Measurements from ENCODE around the gene ECSCR. TPM values are rescaled to one million over a fixed set of nuclear protein-coding genes. Genes with fewer than 3 reads are reported as not detected.

Gene ECSCR
- 217 and 377 TPM in 2 replicates for total RNA-seq

GRCh38 chr5:139462586-139463276 lies at the start of gene ECSCR:
Gene ECSCR (minus strand): TSS chr5:139462743. CDS start chr5:139462670, 73 bp downstream.

GRCh38 chr5:139482050-139482889 lies 19.7 kb upstream of the ECSCR start, which contains the start of gene STING1:
Gene STING1 (minus strand): TSS chr5:139482758. CDS start chr5:139481704, 1,054 bp downstream.

GRCh38 chr5:139470821-139471300 lies 8.3 kb upstream of the ECSCR start, which contains the start of gene SMIM33:
Gene SMIM33 (plus strand): TSS chr5:139471004. CDS start chr5:139471122, 118 bp downstream.

GRCh38 chr5:139439013-139439903 lies 23.3 kb downstream of the ECSCR start, which contains the start of gene DNAJC18:
Gene DNAJC18 (minus strand): TSS chr5:139439525. CDS start chr5:139439445, 80 bp downstream.

GRCh38 chr5:139403787-139404483 lies 58.6 kb downstream of the ECSCR start, which contains the start of gene SPATA24:
Gene SPATA24 (minus strand): TSS chr5:139404089. CDS start chr5:139404060, 29 bp downstream.

Other genes starting within 250 kb of the ECSCR start
- gene MATR3, start 169.0 kb downstream of the ECSCR start, total RNA-seq, result 227 and 246 TPM in 2 replicates
- 67.0 and 70.0 TPM in 2 replicates for gene PAIP2, start 120.9 kb downstream of the ECSCR start, total RNA-seq
- gene SLC23A1, start 79.4 kb downstream of the ECSCR start, total RNA-seq, result not detected in 2 replicates
- gene MZB1, start 72.8 kb downstream of the ECSCR start, total RNA-seq, result 0.09 and 0.19 TPM in 2 replicates
- gene PROB1, start 67.6 kb downstream of the ECSCR start, total RNA-seq, result 0.72 and 1.2 TPM in 2 replicates
- 9.5 and 9.9 TPM in 2 replicates for gene SPATA24, start 58.7 kb downstream of the ECSCR start, total RNA-seq
- gene DNAJC18, start 23.2 kb downstream of the ECSCR start, total RNA-seq, result 5.3 and 9.4 TPM in 2 replicates
- gene SMIM33, start 8.3 kb upstream of the ECSCR start, total RNA-seq, result not detected in 2 replicates
- 33.0 and 47.0 TPM in 2 replicates for gene STING1, start 20.0 kb upstream of the ECSCR start, total RNA-seq
- 53.9 and 56.6 TPM in 2 replicates for gene UBE2D2, start 98.6 kb upstream of the ECSCR start, total RNA-seq
- gene CXXC5, start 185.6 kb upstream of the ECSCR start, total RNA-seq, result 6.5 and 23.0 TPM in 2 replicates

Measured in endothelial cell of coronary artery (primary cell).